PC-9 (cell line): ENCODE measurements around the gene MYBPC2. TPM values are rescaled to one million over a fixed set of nuclear protein-coding genes. Genes with fewer than 3 reads are reported as not detected.
A peak's percentile ranks its signal among the peaks of the same experiment; 100 is the strongest.
"Not testable (repeated sequence)": the region's sequence is repeated elsewhere in the genome, so short reads cannot be mapped to it uniquely, and the experiment has no call there.

ENCODE experiments used
- BruUV-seq: library from RNA; stranded (reverse); fragments of 400-500 nt; replicated peaks from 2 replicates; lab custom pipeline; 2021; lab: Mats Ljungman, UMichigan
- CTCF ChIA-PET: fragments of 300-600 bp; sonication (Branson Sonifier 250); formaldehyde crosslinking; loops from one replicate; lab custom pipeline; 2022; ENCODE audit warnings: antibody characterized with exemption; lab: Charles Lee
- POLR2A ChIA-PET: fragments of 300-600 bp; sonication (Branson Sonifier 250); formaldehyde crosslinking; loops from one replicate; lab custom pipeline; 2022; ENCODE audit warnings: antibody characterized with exemption; ENCODE audit not compliant: unreplicated experiment; lab: Charles Lee
- DNase-seq, 2 experiments: peaks; one replicate each; pipeline versions ENCODE4 v3.0.0 to v3.0.0-alpha.2; 2015 to 2022; ENCODE audit warnings: mixed read lengths in 1 of 2
- H2AFZ ChIP-seq: fragments of 200-600 bp; sonication (generic); 2 replicates; pipeline ENCODE4 v1.8.1; 2017; ENCODE audit warnings: antibody characterized with exemption
- H3F3A ChIP-seq: fragments of 200-600 bp; sonication (generic); 2 replicates; pipeline ENCODE4 v1.8.1; 2017; ENCODE audit warnings: antibody characterized with exemption, mild to moderate bottlenecking, low read depth; ENCODE audit not compliant: insufficient read depth
- H3K27ac ChIP-seq: fragments of 200-600 bp; sonication (generic); 2 replicates; pipeline ENCODE4 v1.6.1; 2016; ENCODE audit warnings: mixed run types
- H3K27me3 ChIP-seq: fragments of 200-600 bp; sonication (generic); 2 replicates; pipeline ENCODE4 v1.6.1; 2016; ENCODE audit warnings: low read depth, mixed run types; ENCODE audit not compliant: insufficient read depth
- H3K36me3 ChIP-seq: fragments of 200-600 bp; sonication (generic); 2 replicates; pipeline ENCODE4 v1.6.1; 2016; ENCODE audit warnings: low read depth, mixed run types
- H3K4me1 ChIP-seq: fragments of 200-600 bp; sonication (generic); replicated peaks from 2 replicates; pipeline ENCODE4 v1.6.1; 2016; ENCODE audit warnings: mixed run types; ENCODE audit not compliant: insufficient read depth
- H3K4me2 ChIP-seq: fragments of 200-600 bp; sonication (generic); 2 replicates; pipeline ENCODE4 v1.6.1; 2017; ENCODE audit warnings: mixed run types
- H3K4me3 ChIP-seq: fragments of 200-600 bp; sonication (generic); 2 replicates; pipeline ENCODE4 v1.6.1; 2016; ENCODE audit warnings: mixed run types
- H3K79me2 ChIP-seq: fragments of 200-600 bp; sonication (generic); 2 replicates; pipeline ENCODE4 v1.6.1; 2017; ENCODE audit warnings: low read depth, mixed run types
- H3K9me2 ChIP-seq: fragments of 200-600 bp; sonication (generic); 2 replicates; pipeline ENCODE4 v1.8.1; 2017; ENCODE audit warnings: mild to moderate bottlenecking; ENCODE audit not compliant: insufficient read depth
- H3K9me3 ChIP-seq: fragments of 200-600 bp; sonication (generic); 2 replicates; pipeline ENCODE4 v1.8.1; 2016; ENCODE audit warnings: low read depth; ENCODE audit not compliant: insufficient read depth
- H4K20me1 ChIP-seq: fragments of 200-600 bp; sonication (generic); 2 replicates; pipeline ENCODE4 v1.8.1; 2017; ENCODE audit not compliant: insufficient read depth
- EZH2 ChIP-seq: fragments of 200-600 bp; sonication (generic); IDR thresholded peaks from 2 replicates; pipeline ENCODE4 v1.8.0; 2017; ENCODE audit warnings: antibody characterized with exemption, low read depth
- intact Hi-C: fragments of 100-400 bp; cut with micrococcal nuclease; formaldehyde crosslinking; loops from one replicate; pipeline ENCODE4 v1.10.0; 2022; ENCODE audit not compliant: unreplicated experiment
- total RNA-seq: library from RNA; stranded (reverse); gene quantifications from 2 replicates; pipeline ENCODE4 v1.2.3, GENCODE V29; 2021
- TF ChIP-seq, protein P1 (sequence below): fragments of 200-600 bp; sonication (generic); conservative IDR thresholded peaks from 2 replicates; pipeline ENCODE4 v1.6.1; 2017; ENCODE audit warnings: mixed run types, antibody characterized with exemption, mild to moderate bottlenecking, moderate library complexity

The MYBPC2 gene
- total RNA-seq, 1 experiment from 2014 or later = not detected

- intact Hi-C loops = no loop called here
- no peak overlapping the region for H2AFZ ChIP-seq
- peaks cover 27% of the 10 kb centered on the region for H3F3A ChIP-seq
- H3K9me2 ChIP-seq = no peaks in the 10 kb centered on the region
- ChIA-PET CTCF (no interaction called here), POLR2A (no interaction called here)
- H4K20me1 ChIP-seq = peaks cover 14% of the 10 kb centered on the region
- H3K27ac ChIP-seq = no peak overlapping the region
- H3K27me3 ChIP-seq = no peaks in the 10 kb centered on the region
- no peak overlapping the region for H3K4me3 ChIP-seq
- BruUV-seq = no TSS peak
- H3K4me2 ChIP-seq = no peak overlapping the region
- H3K79me2 ChIP-seq = peaks cover 41% of the 10 kb centered on the region
- DNase-seq = peak in 1 of 2 experiments; percentile 32
- peaks cover 10% of the 10 kb centered on the region; the same call in 1 of the 2 replicates for H3K4me1 ChIP-seq
- H3K9me3 ChIP-seq = no peaks in the 10 kb centered on the region
- H3K36me3 ChIP-seq = 0 out of 2 replicates have a peak, but pooled peaks cover 5% of the 10 kb centered on the region
- no peak for TF ChIP-seq EZH2
- TF ChIP-seq, protein P1, sequence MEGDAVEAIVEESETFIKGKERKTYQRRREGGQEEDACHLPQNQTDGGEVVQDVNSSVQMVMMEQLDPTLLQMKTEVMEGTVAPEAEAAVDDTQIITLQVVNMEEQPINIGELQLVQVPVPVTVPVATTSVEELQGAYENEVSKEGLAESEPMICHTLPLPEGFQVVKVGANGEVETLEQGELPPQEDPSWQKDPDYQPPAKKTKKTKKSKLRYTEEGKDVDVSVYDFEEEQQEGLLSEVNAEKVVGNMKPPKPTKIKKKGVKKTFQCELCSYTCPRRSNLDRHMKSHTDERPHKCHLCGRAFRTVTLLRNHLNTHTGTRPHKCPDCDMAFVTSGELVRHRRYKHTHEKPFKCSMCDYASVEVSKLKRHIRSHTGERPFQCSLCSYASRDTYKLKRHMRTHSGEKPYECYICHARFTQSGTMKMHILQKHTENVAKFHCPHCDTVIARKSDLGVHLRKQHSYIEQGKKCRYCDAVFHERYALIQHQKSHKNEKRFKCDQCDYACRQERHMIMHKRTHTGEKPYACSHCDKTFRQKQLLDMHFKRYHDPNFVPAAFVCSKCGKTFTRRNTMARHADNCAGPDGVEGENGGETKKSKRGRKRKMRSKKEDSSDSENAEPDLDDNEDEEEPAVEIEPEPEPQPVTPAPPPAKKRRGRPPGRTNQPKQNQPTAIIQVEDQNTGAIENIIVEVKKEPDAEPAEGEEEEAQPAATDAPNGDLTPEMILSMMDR = no peak
Observed at GRCh38 chr19:50387176-50387867, 45.4 kb upstream of the MYBPC2 start.

GRCh38 chr19:50387868-50388245 is 44.8 kb upstream of the MYBPC2 start:
- Histone ChIP-seq H3K4me3 (no peak overlapping the region), H3K9me3 (no peaks in the 10 kb centered on the region), H3K9me2 (no peaks in the 10 kb centered on the region), H4K20me1 (peaks cover 14% of the 10 kb centered on the region), H3K79me2 (peaks cover 46% of the 10 kb centered on the region), H2AFZ (no peak overlapping the region), H3K4me1 (peaks cover 10% of the 10 kb centered on the region; the same call in 1 of the 2 replicates), H3K27me3 (no peaks in the 10 kb centered on the region), H3K4me2 (no peak overlapping the region), H3F3A (peaks cover 21% of the 10 kb centered on the region), H3K36me3 (0 out of 2 replicates have a peak, but pooled peaks cover 10% of the 10 kb centered on the region), H3K27ac (no peak overlapping the region)
- DNase-seq = peak in 1 of 2 experiments; percentile 5
- no peak for TF ChIP-seq EZH2
- TF ChIP-seq, protein P1 = no peak
- intact Hi-C loops = no loop called here
- BruUV-seq = no TSS peak
- CTCF ChIA-PET = no interaction called here
- POLR2A ChIA-PET = no interaction called here

- POLR2A ChIA-PET, H3K4me1 ChIP-seq, H3K4me2 ChIP-seq, H3K27me3 ChIP-seq, BruUV-seq, intact Hi-C loops, DNase-seq, H3K27ac ChIP-seq, H3K4me3 ChIP-seq, H3F3A ChIP-seq, H3K9me3 ChIP-seq, H2AFZ ChIP-seq, CTCF ChIA-PET, H3K9me2 ChIP-seq: not testable (repeated sequence)
- H3K36me3 ChIP-seq = 0 out of 2 replicates have a peak, but pooled peaks cover 10% of the 10 kb centered on the region
- peaks cover 44% of the 10 kb centered on the region for H3K79me2 ChIP-seq
- peaks cover 11% of the 10 kb centered on the region for H4K20me1 ChIP-seq
Observed at GRCh38 chr19:50390295-50390694, 42.4 kb upstream of the MYBPC2 start.

- BruUV-seq, H3F3A ChIP-seq, H3K27me3 ChIP-seq, H3K4me1 ChIP-seq, H3K4me2 ChIP-seq, H4K20me1 ChIP-seq, CTCF ChIA-PET, H3K27ac ChIP-seq, H3K9me3 ChIP-seq, intact Hi-C loops, H2AFZ ChIP-seq, POLR2A ChIA-PET, H3K9me2 ChIP-seq, DNase-seq, H3K4me3 ChIP-seq: not testable (repeated sequence)
- H3K79me2 ChIP-seq = peaks cover 37% of the 10 kb centered on the region
- 0 out of 2 replicates have a peak, but pooled peaks cover 10% of the 10 kb centered on the region for H3K36me3 ChIP-seq
Observed at GRCh38 chr19:50390952-50391351, 41.7 kb upstream of the MYBPC2 start.
